GM21526 (cell line): ENCODE data around the gene EVI5L.

ENCODE experiments used
- ATAC-seq: cut with Tn5 transposase; IDR thresholded peaks from one replicate; pipeline ENCODE4 v1.9.1; 2021; ENCODE audit warnings: moderate library complexity; ENCODE audit not compliant: unreplicated experiment, low FRiP score

The EVI5L gene

DNA sequence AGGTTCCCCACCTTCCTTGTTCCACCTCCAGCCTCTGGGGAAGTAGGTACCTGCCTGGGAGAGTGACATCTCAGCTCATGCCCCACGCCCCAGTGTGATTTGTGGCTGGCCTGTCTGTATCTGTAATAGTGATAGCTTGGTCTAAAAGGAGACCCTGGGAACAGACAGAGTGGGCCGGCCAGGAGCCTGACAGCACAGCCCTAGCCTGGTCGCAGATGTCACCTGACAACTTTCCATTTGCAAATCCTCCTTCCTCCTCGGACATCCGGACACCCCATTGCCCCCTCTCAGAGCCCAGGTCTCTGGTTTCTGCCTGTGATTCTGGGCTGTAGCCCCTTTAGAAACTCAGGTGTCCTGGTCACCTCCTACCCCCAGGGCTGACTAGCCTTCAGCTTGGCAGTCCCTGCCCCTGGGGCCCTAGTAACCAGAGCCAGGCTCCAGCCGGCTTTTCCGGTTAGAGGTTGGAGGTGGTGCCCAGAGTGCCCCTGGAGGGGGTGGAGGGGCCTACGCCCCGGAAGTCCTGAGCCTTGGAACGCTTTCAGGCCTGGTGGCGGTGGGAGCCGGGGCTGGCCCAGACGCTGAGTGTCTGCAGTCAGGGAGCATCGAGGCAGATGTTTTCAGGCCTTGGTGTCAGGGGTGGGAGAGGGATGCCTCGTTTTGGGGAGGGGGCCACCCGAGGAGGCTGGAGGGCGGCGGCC lies 64.7 kb downstream of the EVI5L start:
- ATAC-seq = no peak

DNA sequence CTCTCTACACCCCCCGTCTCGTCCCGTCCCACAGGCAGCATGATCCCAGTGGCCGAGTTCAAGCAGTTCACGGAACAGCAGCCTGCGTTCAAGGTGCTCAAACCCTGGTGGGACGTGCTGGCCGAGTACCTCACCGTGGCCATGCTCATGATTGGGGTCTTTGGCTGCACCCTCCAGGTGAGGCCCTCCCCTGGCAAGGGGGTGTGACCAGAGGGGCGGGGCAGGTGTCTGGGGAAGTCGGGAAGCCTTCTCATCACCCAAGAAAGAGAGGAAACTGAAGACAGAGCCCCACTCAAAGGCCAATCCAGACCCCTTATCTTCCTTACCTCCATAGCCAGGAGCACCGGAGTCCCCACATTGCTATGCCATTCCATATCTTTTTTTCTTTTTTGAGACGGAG lies 65.5 kb downstream of the EVI5L start:
- ATAC-seq = no peak

DNA sequence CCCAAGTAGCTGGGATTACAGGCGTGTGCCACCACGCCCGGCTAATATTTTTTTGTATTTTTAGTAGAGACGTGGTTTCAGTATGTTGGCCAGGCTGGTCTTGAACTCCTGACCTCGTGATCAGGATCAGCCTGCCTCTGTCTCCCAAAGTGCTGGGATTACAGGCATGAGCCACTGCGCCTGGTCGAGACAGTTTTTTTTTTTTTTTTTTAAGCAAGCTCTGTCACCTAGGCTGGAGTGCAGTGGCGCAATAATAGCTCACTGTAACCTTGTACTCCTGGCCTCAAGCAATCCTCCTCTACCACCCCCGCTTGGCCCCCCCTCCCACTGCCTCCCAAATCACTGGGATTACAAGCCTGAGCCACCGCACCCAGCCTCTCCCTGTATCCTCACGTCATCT lies 67.3 kb downstream of the EVI5L start:
- ATAC-seq = no peak

DNA sequence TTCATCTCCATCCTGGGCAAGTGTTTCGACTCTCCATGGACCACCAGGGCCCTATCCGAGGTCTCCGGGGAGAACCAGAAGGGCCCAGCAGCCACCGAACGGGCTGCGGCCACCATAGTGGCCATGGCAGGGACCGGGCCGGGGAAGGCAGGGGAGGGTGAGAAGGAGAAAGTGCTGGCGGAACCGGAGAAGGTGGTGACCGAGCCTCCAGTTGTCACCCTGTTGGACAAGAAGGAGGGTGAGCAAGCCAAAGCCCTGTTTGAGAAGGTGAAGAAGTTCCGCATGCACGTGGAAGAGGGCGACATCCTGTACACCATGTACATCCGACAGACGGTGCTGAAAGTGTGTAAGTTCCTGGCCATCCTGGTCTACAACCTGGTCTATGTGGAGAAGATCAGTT lies 68.9 kb downstream of the EVI5L start:
- no peak for ATAC-seq

DNA sequence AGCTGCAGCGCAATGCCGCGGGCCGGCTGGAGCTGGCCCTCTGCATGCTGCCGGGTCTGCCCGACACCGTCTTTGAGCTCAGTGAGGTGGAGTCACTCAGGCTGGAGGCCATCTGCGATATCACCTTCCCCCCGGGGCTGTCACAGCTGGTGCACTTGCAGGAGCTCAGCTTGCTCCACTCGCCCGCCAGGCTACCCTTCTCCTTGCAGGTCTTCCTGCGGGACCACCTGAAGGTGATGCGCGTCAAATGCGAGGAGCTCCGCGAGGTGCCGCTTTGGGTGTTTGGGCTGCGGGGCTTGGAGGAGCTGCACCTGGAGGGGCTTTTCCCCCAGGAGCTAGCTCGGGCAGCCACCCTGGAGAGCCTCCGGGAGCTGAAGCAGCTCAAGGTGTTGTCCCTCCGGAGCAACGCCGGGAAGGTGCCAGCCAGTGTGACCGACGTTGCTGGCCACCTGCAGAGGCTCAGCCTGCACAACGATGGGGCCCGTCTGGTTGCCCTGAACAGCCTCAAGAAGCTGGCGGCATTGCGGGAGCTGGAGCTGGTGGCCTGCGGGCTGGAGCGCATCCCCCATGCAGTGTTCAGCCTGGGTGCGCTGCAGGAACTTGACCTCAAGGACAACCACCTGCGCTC lies 69.8 kb downstream of the EVI5L start:
- no peak for ATAC-seq

DNA sequence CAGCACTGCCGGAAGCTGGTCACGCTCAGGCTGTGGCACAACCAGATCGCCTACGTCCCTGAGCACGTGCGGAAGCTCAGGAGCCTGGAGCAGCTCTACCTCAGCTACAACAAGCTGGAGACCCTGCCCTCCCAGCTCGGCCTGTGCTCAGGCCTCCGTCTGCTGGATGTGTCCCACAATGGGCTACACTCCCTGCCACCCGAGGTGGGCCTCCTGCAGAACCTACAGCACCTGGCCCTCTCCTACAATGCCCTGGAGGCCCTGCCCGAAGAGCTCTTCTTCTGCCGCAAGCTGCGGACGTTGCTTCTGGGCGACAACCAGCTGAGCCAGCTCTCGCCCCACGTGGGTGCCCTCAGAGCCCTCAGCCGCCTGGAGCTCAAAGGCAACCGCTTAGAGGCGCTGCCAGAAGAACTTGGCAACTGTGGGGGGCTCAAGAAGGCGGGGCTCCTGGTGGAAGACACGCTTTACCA lies 70.4 kb downstream of the EVI5L start:
- ATAC-seq = no peak

DNA sequence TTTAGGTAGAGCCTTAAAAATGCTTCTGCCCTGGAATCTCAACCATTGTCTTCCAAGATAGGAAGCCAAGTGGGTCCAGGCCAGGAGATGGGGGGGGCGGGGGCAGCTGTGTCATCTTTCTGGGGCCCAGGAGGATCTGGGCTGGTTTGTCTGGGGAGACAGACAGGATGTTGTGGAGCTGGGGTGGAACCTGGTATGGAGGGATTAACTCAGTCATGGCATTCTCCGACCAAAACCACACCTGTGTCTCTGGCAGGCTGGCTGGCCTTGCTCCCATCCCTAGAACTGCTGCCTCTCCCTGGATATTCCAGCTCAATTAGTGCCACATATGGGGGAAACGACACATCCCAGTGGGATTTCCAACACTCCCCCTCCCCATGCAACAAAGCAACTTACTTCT lies 70.9 kb downstream of the EVI5L start:
- no peak for ATAC-seq

DNA sequence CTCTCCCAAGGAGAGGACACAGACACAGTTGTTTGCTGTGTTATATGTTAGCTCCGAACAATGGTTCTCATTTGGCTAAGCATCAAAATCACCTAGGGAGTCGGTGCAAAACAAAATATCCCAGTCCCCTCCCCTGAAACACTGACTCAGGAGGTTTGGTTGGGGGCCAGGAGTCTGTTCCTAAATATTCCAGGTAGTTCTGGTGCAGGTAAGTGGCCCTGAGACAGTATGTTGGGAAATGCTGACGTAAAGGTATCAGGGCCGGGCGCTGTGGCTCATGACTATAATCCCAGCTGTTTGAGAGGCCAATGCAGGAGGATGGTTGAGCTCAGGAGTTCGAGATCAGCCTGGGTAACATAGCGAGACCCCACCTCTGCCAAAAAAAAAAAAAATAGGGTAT lies 71.3 kb downstream of the EVI5L start:
- ATAC-seq = no peak

DNA sequence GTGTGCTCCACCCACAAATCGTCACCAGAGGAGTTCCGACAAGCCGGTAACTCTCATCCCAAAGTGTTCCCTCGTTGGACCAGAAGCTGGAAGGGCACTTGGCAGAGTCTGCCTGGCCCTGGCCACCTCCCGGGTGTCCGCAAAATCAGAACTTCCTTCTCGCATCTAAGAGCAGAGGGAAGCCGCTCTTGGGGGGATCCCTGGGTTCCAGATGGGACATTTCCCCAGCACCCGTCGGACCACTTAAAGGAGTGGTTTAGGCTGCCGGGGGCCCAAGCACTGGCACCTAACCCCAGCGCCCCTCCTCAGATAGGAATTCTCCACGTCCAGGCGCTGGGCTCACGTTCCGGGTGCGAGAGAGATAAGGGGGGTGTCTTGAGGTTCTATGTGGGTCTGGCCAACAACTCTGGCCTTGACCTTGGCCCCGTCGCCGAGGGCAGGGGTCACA lies 72.8 kb downstream of the EVI5L start:
- ATAC-seq = no peak

DNA sequence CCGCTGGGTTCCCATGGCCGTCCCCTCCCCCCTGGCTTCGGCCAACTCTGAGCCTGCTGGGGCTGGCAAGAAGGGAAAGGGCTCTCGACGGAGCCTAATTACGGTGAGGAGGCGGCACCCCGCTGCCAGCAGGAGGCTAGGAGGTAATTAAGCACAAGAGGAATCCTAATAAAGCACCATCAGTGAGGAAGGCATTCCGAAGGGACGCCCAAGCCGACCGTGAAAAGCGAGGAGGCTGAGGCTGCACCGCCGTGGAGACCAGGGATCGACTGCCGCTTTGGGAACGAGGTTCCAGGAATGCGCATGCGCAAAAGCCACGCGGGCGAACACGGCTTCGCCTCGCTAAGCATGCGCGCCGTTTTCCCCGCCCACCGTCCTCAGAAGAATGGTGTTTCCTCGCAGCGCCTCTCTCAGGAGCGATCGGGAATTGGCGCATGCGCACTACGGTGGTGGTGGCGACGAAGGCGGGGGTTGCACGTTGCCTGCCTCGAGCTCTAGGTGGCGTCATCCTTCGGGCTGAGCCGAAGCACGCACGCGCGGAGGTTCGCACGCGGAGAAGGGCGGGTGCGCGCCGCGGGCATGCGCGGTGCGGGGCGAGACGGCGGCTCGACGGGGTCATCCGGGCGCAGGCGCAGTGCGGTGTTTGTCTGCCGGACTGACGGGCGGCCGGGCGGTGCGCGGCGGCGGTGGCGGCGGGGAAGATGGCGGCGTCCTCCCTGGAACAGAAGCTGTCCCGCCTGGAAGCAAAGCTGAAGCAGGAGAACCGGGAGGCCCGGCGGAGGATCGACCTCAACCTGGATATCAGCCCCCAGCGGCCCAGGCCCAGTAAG lies 73.4 kb downstream of the EVI5L start, which contains the start of gene MAP2K7:
MAP2K7 (plus strand) TSS at position 634 of the 830 bp plus-strand sequence; CDS start at position 702, 68 bp downstream.
- ATAC-seq = peak; percentile 67

DNA sequence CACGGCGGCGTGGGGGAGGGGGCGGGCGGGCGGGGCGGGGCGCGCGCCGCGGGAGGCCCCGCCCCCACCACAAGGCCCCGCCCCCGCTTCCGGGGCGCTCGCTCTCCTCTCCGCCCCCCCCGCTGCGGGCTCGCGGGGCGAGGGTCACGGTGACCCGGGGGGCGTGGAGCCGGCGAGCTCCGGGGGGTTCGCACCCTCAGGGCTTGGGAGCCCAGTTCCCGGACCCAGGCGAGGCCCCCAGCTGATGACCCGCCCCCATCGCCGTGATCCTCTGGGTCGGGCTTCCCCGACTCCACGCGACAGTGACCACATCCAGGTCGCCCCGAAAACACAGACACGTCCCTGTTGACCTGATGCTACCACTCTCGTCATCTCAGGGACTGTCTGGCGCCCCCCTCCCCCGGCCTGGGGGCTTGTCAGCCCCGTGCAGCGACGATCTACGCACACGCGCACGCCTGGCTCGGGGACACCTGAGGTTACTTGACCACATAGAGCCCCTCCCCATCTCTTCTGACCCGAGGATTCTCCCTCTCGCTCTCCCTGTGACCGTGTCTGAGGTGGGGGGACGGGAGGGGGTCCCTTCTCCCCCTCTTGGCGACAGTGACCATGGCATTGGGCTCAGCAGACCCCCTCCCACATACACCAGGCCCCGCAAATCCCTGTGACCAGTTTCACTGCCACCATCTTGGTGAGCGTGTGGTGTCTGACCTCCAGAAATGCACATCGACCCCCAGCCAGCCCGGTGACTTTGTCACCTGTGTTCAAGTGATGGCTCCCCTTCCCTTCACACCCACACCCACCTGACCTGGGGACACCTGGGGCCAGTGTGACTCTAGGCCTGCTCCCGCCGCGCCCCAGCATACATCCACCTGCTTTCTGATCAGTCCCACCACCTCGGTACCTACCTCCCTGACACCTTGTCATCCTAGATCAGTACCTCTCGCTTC lies 74.3 kb downstream of the EVI5L start:
- peak; percentile 26 for ATAC-seq

DNA sequence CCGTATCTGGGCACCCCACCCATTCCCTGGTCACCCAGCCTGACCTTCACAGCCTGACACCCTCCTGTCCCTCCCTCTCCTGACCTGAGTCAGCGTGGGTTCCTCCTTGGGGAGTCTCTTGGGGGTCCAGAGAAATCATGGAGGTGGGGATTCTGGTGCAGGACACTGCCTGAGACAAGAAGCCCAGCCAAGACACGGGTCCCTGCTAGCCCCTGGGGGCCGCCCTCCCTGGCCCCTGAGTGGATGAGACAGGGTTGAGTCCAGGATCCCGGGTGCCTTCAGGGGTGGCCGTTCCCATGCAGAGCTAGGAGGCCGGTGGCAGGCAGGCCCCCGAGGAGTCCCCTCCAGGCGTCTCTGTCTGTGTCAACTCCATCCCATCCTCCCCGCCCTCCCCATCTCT lies 75.2 kb downstream of the EVI5L start:
- no peak for ATAC-seq

DNA sequence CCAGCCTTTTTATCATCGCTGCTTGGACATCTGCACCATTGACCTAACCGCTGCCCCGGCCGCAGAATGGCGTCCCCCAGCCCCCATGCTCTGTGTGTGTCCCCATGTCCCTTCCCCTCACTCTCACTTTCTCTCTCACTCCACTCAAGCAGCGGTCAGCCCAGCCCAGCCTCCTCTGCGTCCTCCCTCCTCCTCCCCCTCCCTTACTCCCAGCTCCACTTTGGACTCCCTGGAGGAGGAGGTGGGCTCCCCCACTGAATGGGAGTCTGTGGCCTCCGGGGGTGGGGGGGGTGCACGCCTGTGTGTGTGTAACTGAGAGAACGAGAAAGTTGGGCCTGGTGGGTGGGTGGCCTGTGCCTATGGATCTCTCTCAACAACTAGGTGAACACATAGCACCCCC lies 75.8 kb downstream of the EVI5L start:
- ATAC-seq = no peak

DNA sequence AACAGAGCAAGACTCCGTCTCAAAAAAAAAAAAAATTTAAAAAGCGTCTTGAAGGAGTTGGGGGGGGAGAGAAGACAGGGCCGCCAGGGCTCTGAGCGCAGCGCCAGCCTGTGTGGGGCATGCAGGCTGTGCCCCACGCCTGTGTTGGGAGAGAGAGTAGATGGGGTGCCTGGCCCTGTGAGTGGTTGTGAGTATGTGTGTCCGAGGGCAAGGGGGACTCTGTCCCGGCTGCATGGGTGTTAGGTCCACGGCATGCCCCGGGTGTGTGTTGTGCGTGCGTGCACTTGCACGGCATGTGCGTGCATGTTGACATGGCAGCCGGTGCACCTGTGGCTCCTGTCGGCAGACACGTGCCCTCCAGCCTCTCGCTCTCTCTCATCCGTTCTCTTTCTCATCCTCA lies 77.1 kb downstream of the EVI5L start:
- ATAC-seq = no peak

DNA sequence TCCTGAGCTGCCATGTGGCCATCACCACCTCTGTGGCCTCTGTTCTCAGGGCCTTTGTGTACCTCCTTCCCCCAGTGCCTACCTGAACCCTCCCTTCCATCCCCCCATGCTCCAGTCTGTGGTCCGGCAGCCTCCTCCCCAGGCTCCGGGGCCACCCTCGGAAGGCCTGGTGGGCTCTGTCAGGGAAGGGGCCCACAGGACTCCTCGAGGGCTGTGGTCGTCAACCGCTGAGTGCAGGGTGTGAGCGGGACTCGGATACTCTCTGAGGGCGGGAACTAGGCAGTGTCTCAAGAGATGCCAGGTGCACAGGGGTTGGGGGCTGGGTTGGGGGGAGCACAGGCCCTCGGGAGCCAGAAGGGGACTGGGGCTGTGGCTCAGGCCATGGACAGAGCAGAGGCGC lies 77.5 kb downstream of the EVI5L start:
- no peak for ATAC-seq

DNA sequence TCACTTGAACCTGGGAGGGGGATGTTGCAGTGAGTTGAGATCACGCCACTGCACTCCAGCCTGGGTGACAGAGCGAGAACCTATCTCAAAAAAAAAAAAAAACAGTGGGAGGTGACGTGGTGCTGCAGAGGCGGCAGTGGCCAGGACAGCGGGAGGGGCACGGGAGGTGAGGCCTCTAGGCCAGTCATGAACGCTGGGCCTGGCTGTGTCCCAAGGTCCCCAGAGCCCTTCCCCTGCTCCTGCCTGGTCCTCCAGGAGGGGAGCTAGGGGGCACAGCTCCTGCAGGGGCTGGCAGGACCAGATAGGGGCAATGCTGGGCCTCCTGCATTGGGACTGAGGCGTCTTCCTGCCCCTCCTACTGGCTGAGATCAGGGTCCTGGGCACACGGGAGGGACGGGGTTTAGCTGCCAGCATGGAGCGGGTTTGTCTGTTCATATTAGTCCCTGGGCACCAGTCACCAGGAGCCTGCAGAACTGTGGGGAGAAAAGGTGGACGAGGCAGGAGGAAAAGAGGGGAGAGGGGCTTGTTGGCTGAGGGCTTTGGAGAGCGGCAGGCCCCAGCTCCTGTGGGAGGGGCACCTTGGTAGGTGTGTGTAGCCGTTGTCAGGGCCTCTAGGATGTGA lies 78.2 kb downstream of the EVI5L start:
- ATAC-seq = no peak

DNA sequence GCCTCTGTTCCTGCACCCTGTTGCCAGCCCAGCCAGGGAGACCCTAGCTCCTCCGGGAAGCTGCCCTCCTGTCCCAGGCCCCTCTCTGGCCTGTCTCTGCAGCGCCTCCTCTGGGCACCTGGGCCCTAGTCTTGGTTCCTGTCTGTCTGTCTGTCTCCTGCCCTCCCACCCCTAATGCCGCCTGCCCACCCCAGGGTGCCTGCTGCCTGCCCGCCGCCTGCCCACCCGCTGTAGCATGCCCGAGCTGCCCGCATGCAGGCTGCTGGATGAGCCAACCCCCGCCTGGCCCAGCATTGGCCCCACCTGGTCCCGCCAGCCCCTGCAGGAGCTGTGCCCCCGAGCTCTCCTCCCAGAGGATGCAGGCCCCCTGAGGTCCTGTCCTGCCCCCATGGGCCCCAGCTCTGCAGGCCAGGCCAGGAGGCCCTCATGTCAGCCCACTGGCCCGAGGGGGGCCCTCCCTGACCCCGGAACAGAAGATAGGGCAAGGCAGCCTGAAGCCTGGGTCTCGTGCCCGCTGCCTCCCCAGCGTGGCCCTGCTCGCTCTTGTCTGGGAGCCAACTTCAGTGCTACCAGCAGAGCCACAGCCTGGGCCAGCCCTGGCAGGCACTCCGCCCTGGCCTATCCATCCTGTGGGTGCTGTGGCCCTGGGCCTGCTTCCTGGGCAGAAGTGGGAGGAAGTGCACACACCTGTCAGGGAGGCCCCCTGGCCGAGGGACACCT lies 78.9 kb downstream of the EVI5L start:
- no peak for ATAC-seq

DNA sequence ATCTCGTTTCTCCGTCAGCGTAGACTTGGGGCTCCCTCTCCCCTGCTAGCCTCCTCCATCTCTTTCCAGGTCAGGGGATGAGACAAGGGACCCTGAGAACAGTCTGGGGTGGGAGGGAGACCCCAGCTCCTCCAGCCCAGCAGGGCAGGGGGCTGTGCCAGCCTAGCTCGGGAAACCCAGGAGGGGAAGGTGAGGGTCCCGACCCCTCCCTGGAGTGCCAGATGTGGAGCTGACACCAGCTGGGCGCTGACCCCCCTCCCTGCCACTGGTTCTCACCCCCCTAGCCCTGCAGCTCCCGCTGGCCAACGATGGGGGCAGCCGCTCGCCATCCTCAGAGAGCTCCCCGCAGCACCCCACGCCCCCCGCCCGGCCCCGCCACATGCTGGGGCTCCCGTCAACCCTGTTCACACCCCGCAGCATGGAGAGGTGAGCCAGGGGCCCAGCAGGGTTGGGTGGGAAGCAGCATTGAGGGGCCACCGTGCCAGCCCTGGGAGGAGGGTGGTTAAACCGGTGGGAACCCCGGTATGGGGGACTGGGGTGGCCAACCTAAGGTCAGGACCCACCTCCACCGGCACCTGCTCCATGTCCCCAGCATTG lies 79.6 kb downstream of the EVI5L start:
- ATAC-seq = no peak
